Activated T-helper 1 cell treated with Interleukin-2 at 50 U/mL for 16 hours (primary cell): ENCODE data around the gene GABARAP.

Source experiments
- DNase-seq: peaks from one replicate; pipeline ENCODE4 v3.0.0-alpha.2; 2020; ENCODE audit warnings: low read depth

GABARAP gene

GRCh38 chr17:7241783-7242716, at the start of gene GABARAP:
Gene GABARAP (minus strand): TSS chr17:7242449. CDS start chr17:7242330, 119 bp downstream.
- peak; percentile 86 for DNase-seq

DNA sequence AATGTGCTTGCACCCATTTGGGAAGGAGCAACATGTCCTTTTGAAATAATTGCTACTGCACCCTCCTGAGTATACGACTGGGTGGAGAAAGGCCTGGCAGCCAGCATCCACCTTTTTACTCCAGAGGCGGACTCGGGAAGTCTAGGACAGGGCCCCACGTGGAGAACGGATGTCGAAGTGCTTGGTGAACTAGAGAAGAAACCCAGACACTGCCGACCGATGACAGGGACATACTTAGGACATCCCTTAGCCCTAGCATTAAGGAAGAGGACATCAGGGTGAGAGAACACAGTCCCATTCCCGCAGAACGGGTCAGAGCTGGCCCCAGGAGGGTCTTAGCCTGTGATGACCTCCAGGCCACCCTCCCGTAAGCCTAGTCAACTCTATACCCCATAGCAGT, 48.4 kb upstream of the GABARAP start:
- no peak for DNase-seq

DNA sequence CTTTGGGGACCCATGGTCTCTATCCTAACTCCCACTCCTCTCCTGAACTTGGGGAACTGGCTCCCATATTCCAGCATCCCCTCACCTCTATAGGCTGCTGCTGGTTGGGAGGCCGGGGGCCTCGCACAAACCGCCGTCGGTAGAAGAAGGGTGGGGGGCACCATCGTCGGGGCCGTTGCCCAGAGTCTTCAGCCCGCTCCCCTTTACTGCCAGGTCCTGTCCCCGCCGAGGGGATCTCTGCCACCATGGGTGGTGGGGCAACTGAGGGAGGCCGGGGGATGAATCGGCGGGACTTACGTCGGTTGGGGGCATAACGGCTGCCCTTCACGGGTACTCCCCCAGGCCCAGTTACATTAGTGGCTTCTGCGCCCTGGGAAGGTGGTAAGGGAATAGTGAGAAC, 47.9 kb upstream of the GABARAP start:
- no peak for DNase-seq

DNA sequence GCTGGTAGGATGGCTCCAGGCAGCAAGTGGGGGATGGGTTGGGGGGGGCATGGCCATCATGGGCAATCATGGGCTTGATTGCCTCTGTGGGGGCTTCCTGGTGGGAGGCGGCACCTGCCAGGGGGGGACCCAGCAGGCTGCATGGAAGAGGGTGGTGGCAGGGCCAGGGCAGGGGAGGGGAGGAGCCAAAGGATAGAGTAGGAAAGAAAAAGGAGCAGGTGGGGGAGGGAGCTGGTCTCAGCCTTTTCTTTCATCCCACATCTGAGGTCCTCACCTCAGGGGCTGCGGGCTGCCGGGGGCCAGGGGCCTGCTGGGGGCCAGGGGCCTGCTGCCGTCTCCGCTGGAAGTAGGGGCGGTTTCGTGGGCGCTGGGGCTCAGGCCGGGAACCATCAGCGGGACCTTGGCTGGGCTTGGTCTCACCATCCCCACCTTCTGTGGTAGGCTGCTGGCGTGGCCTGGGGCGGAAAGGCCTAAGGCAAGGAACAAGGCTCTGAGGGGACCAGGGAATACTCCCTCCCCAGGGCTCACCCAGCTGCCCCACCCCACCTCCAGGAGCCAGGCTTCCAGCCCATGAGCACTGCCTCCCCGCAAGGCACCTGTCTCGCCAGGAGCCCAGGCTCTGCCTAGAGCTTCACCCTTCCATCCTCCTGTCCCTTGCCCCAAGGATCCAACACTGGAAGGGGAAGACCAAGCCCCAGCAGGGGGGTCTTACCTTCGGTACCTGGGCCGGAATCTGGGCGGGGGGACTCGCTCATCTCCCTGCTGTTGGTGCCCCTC, 47.2 kb upstream of the GABARAP start:
- no peak for DNase-seq

GRCh38 chr17:7285679-7286078, 43.4 kb upstream of the GABARAP start:
- DNase-seq = no peak

DNA sequence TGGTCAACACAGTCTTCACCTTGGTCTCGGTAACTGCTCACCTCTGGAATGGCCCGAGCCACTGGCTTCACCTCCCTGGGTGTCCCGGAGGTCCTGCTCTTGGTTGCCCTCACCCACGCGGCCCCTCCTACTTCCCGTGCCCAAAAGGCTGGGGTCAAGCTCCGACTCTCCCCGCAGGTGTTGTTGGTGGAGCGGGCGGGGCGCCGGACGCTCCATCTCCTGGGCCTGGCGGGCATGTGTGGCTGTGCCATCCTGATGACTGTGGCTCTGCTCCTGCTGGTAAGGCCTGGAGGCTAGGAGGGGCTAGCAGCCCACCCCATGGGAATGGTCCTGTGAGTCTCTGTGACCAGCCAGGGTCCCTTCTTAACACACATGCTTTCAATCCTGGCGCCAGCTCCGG, 42.7 kb upstream of the GABARAP start:
- no peak for DNase-seq

DNA sequence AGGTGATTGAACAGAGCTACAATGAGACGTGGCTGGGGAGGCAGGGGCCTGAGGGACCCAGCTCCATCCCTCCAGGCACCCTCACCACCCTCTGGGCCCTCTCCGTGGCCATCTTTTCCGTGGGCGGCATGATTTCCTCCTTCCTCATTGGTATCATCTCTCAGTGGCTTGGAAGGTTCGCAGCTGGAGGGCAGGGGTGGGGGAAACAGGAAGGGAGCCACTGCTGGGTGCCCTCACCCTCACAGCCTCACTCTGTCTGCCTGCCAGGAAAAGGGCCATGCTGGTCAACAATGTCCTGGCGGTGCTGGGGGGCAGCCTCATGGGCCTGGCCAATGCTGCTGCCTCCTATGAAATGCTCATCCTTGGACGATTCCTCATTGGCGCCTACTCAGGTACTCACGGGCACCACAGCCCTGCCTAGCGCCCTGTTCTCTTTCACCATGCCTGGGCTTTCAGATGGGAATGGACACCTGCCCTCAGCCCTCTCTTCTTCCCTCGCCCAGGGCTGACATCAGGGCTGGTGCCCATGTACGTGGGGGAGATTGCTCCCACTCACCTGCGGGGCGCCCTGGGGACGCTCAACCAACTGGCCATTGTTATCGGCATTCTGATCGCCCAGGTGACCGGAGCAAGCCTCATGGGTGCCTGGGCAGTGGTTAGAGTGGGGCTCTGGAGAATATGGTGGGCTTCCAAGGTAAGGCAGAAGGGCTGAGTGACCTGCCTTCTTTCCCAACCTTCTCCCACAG, 41.4 kb upstream of the GABARAP start:
- DNase-seq = no peak

GRCh38 chr17:7282752-7283321, 40.6 kb upstream of the GABARAP start:
- no peak for DNase-seq

GRCh38 chr17:7281953-7282751, 39.9 kb upstream of the GABARAP start:
- no peak for DNase-seq

DNA sequence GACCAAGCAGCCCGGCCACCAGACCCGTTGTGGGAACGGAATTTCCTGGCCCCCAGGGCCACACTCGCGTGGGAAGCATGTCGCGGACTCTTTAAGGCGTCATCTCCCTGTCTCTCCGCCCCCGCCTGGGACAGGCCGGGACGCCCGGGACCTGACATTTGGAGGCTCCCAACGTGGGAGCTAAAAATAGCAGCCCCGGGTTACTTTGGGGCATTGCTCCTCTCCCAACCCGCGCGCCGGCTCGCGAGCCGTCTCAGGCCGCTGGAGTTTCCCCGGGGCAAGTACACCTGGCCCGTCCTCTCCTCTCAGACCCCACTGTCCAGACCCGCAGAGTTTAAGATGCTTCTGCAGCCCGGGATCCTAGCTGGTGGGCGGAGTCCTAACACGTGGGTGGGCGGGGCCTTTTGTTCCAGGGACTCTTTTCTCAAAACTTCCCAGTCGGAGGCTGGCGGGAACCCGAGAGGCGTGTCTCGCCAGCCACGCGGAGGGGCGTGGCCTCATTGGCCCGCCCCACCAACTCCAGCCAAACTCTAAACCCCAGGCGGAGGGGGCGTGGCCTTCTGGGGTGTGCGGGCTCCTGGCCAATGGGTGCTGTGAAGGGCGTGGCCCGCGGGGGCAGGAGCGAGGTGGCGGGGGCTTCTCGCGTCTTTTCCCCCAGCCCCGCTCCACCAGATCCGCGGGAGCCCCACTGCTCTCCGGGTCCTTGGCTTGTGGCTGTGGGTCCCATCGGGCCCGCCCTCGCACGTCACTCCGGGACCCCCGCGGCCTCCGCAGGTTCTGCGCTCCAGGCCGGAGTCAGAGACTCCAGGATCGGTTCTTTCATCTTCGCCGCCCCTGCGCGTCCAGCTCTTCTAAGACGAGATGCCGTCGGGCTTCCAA, 39.1 kb upstream of the GABARAP start, which contains the start of gene SLC2A4:
SLC2A4 (plus strand) TSS at position 645 of the 879 bp plus-strand sequence; CDS start at position 862, 217 bp downstream.
- DNase-seq = peak; percentile 61

DNA sequence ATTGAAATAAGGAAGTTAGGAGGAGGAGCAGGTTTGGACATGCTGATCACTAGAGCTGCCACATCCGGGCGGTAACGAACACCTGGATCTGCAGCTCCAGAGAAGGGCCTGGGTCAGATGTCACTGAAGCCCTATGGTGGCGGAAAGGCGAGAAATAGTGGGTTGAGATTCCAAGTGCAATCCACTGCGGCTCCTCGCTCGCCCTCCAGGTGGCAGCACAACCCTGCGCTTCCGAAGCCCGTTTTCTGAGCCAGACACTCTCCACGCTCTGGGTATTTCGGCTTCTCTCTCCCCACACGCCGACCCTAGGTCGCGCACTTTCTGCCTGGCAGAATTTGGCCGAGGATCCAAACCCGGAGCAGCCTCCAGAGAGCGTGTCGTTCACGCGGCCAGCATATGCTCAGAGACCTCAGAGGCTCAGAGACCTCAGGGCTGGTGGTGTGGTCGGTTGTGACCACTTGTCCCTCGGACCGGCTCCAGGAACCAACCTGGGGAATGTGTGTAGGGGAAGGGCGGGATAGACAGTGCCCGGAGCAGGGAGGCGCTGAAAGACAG, 38.3 kb upstream of the GABARAP start:
- DNase-seq = peak; percentile 74

GRCh38 chr17:7279448-7279847, 37.2 kb upstream of the GABARAP start:
- no peak for DNase-seq

DNA sequence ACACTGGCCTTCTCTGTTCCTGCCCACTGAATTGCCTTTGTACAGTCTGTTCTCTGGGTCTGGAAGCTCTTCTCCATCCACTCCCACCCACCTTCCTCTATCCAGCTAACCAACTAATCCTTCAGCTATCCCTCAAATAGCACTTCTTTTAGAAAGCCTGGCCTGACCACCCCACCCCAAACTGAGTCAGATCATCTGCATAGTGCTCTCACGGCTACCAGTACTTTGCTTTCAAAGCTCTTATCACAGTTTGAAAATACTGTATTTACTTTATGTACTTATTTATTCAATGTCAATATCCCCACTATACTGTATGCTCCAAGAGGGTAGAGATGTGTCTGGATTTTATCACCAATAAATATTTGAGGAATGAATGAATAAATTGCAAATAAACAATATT, 24.5 kb upstream of the GABARAP start:
- no peak for DNase-seq

DNA sequence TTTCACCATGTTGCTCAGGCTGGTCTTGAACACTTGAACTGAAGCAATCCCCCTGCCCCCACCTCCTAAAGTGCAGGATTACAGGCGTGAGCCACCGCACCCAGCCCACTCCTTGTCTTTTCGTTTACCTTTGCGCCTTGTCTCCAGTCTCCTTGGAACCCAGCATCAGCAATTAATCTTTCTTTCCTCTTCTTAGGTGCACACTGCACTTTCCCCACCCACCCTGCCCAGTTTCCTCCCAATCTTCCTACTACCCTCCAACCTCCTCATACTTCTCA, 21.5 kb upstream of the GABARAP start:
- DNase-seq = no peak

GRCh38 chr17:7262935-7263800, 20.9 kb upstream of the GABARAP start:
- DNase-seq = no peak

DNA sequence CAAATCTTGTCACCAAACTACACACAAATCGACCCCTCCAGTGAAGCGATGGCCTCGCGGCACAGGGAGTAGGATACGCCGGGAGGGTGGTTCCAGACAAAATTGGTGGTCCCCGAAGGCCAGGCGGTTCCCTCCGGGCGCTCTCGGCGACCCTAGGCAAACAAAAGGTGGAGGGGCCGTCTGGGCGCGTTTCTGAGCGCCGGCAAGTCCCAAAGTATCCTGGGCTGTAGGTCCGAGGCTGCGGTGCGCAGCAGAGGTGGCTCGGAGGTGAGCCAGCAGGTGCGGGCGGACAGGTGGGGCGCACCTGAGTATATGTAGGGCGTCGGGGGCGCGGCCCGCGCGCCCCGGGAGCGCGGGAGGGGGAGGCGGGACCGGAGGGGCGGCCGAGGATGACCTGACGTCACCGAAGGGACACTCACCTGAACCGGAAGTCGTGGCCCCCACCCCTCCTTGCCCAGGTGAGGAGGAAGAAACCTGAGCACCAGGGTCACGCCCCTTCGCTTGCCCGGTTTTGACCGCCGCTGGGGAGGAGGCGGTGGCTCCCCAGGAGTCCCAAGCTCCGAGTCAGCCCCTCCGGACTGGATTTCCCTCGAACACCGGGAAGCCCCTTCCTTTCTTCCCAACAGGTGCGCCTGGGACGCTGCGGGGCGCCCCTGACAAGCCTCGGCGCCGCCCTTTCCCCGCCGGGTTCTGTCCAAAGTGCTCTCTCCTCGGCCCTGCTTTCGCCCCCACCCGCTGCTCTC, 20.1 kb upstream of the GABARAP start, which contains the start of gene CLDN7:
CLDN7 (minus strand) TSS at position 287 of the 743 bp plus-strand sequence. CDS start 435 bp downstream, outside the sequence.
- no peak for DNase-seq

- no peak for DNase-seq
These were observed 19.3 kb upstream of the GABARAP start for GRCh38 chr17:7261379-7262191.
